NCI-H226 (cell line): Measurements from ENCODE around the gene SBF2.
"Not testable (repeated sequence)": the region's sequence is repeated elsewhere in the genome, so short reads cannot be mapped to it uniquely, and the experiment has no call there.

ENCODE experiments used
- DNase-seq: peaks from one replicate; pipeline ENCODE4 v3.0.0-alpha.2; 2015

SBF2 gene

GRCh38 chr11:10162222-10162621 is 131.8 kb downstream of the SBF2 start:
- DNase-seq: no peak

GRCh38 chr11:10160350-10160749 is 133.7 kb downstream of the SBF2 start:
- DNase-seq: no peak

GRCh38 chr11:10158461-10158860 is 135.6 kb downstream of the SBF2 start:
- no peak for DNase-seq

GRCh38 chr11:10155793-10156490 is 138.1 kb downstream of the SBF2 start:
- no peak for DNase-seq

GRCh38 chr11:10150800-10151199 is 143.2 kb downstream of the SBF2 start:
- DNase-seq: no peak

- no peak for DNase-seq
Measured at GRCh38 chr11:10149553-10149952, 144.5 kb downstream of the SBF2 start.

GRCh38 chr11:10147195-10147594 is 146.8 kb downstream of the SBF2 start:
- no peak for DNase-seq

- no peak for DNase-seq
Measured at GRCh38 chr11:10144954-10145353, 149.1 kb downstream of the SBF2 start.

- DNase-seq: peak; percentile 90
Measured at GRCh38 chr11:10139656-10140055, 154.4 kb downstream of the SBF2 start.

- DNase-seq: no peak
Measured at GRCh38 chr11:10139143-10139542, 154.9 kb downstream of the SBF2 start.

- no peak for DNase-seq
Measured at GRCh38 chr11:10134975-10135481, 159.0 kb downstream of the SBF2 start.

- not testable (repeated sequence) for DNase-seq
Measured at GRCh38 chr11:10134226-10134625, 159.8 kb downstream of the SBF2 start.

GRCh38 chr11:10133251-10133650 is 160.8 kb downstream of the SBF2 start:
- not testable (repeated sequence) for DNase-seq

- DNase-seq: no peak
Measured at GRCh38 chr11:10130875-10131274, 163.1 kb downstream of the SBF2 start.

GRCh38 chr11:10129184-10129583 is 164.8 kb downstream of the SBF2 start:
- DNase-seq: not testable (repeated sequence)

- DNase-seq: no peak
Measured at GRCh38 chr11:10125522-10126133, 168.4 kb downstream of the SBF2 start.

GRCh38 chr11:10122326-10123197 is 171.5 kb downstream of the SBF2 start:
- peak; percentile 86 for DNase-seq

- DNase-seq: no peak
Measured at GRCh38 chr11:10118865-10119264, 175.2 kb downstream of the SBF2 start.

- DNase-seq: no peak
Measured at GRCh38 chr11:10117709-10118351, 176.2 kb downstream of the SBF2 start.

GRCh38 chr11:10116588-10116987 is 177.4 kb downstream of the SBF2 start:
- no peak for DNase-seq

GRCh38 chr11:10114593-10115404 is 179.2 kb downstream of the SBF2 start:
- no peak for DNase-seq

GRCh38 chr11:10113852-10114251 is 180.2 kb downstream of the SBF2 start:
- no peak for DNase-seq
